ENCODE data around the gene TOMM34.
A peak's percentile ranks its signal among the peaks of the same experiment; 100 is the strongest.

TOMM34 gene

GRCh38 chr20:44960103-44960852 lies at the start of gene TOMM34:
TSS of gene TOMM34 (minus strand) at chr20:44960397. CDS start at chr20:44960333, 64 bp downstream.
- DNase-seq: peak; percentile 92

GRCh38 chr20:45008521-45009049 lies 48.4 kb upstream of the TOMM34 start:
- DNase-seq: no peak

GRCh38 chr20:44997668-44998067 lies 37.5 kb upstream of the TOMM34 start:
- DNase-seq: no peak

GRCh38 chr20:44997171-44997570 lies 37.0 kb upstream of the TOMM34 start:
- no peak for DNase-seq

- peak; percentile 28 for DNase-seq
These were observed 33.1 kb upstream of the TOMM34 start for GRCh38 chr20:44993343-44993742.

- DNase-seq: no peak
These were observed 30.8 kb upstream of the TOMM34 start for GRCh38 chr20:44990957-44991356.

- peak; percentile 33 for DNase-seq
These were observed 30.2 kb upstream of the TOMM34 start for GRCh38 chr20:44990425-44990824.

GRCh38 chr20:44988631-44989171 lies 28.5 kb upstream of the TOMM34 start:
- no peak for DNase-seq

GRCh38 chr20:44983093-44983674 lies 23.0 kb upstream of the TOMM34 start:
- no peak for DNase-seq

- no peak for DNase-seq
These were observed 21.7 kb upstream of the TOMM34 start for GRCh38 chr20:44981736-44982406.

- peak; percentile 87 for DNase-seq
These were observed 19.0 kb upstream of the TOMM34 start for GRCh38 chr20:44979090-44979621.

GRCh38 chr20:44976698-44977097 lies 16.5 kb upstream of the TOMM34 start:
- no peak for DNase-seq

- DNase-seq: no peak
These were observed 12.9 kb upstream of the TOMM34 start for GRCh38 chr20:44973053-44973452.

GRCh38 chr20:44970243-44970757 lies 10.1 kb upstream of the TOMM34 start:
- peak; percentile 67 for DNase-seq

- peak; percentile 66 for DNase-seq
These were observed 9.2 kb upstream of the TOMM34 start for GRCh38 chr20:44969300-44969894.

GRCh38 chr20:44967207-44967807 lies 7.1 kb upstream of the TOMM34 start:
- DNase-seq: peak; percentile 73

GRCh38 chr20:44966030-44966961 lies 6.1 kb upstream of the TOMM34 start, which contains the start of gene STK4:
TSS of gene STK4 (plus strand) at chr20:44966512. CDS start at chr20:44966569, 57 bp downstream.
- peak; percentile 96 for DNase-seq

GRCh38 chr20:44965651-44966029 lies 5.4 kb upstream of the TOMM34 start:
- DNase-seq: no peak

- DNase-seq: no peak
These were observed 3.4 kb upstream of the TOMM34 start for GRCh38 chr20:44963325-44964215.

GRCh38 chr20:44962483-44962882 lies 2.3 kb upstream of the TOMM34 start:
- DNase-seq: no peak

All from CD4-positive, alpha-beta T cell treated with Interleukin-12 subunit alpha and Interleukin-12 subunit beta, for 1 hour (primary cell).